MM.1S (cell line): ENCODE measurements around the gene VPS35L.

ENCODE experiments used
- CTCF ChIP-seq: fragments of 300-600 bp; sonication (generic); IDR thresholded peaks from 2 replicates; pipeline ENCODE4 v1.5.1; 2016; ENCODE audit warnings: antibody characterized with exemption, low read length, mixed read lengths
- EZH2phosphoT487 ChIP-seq: fragments of 300-600 bp; sonication (generic); IDR thresholded peaks from 2 replicates; pipeline ENCODE4 v1.6.1; 2018; ENCODE audit warnings: antibody characterized with exemption, low read length

GRCh38 chr16:19683453-19684236, 128.1 kb downstream of the VPS35L start:
- TF ChIP-seq CTCF (no peak), EZH2phosphoT487 (no peak)
